ENCODE measurements around the gene USP31.

The USP31 gene

GRCh38 chr16:23089111-23089510, 60.1 kb downstream of the USP31 start:
- ChIA-PET POLR2A (no interaction called here), CTCF (no interaction called here)
- TF ChIP-seq CTCF (IDR thresholded peaks at IDR 0.05; ENCODE audit: control extremely low read depth, extremely low read depth, low read depth, missing control alignments): no peak
- no peak for DNase-seq (ENCODE audit: extremely low spot score)

GRCh38 chr16:23088018-23088417, 61.2 kb downstream of the USP31 start:
- DNase-seq (ENCODE audit: extremely low spot score): no peak
- no peak for TF ChIP-seq CTCF (IDR thresholded peaks at IDR 0.05; ENCODE audit: control extremely low read depth, extremely low read depth, low read depth, missing control alignments)
- ChIA-PET CTCF (no interaction called here), POLR2A (no interaction called here)

GRCh38 chr16:23085949-23086348, 63.3 kb downstream of the USP31 start:
- POLR2A ChIA-PET: no interaction called here
- DNase-seq (ENCODE audit: extremely low spot score): no peak
- TF ChIP-seq CTCF (IDR thresholded peaks at IDR 0.05; ENCODE audit: control extremely low read depth, extremely low read depth, low read depth, missing control alignments): no peak
- CTCF ChIA-PET: interaction anchor here (0.9 to 1.2 kb wide), 2 partner anchors 9 to 18 kb away, joined by 3 read pairs; no protein-coding TSS in a partner anchor

GRCh38 chr16:23082161-23082788, 67.0 kb downstream of the USP31 start:
- ChIA-PET CTCF (no interaction called here), POLR2A (no interaction called here)
- TF ChIP-seq CTCF (IDR thresholded peaks at IDR 0.05; ENCODE audit: control extremely low read depth, extremely low read depth, low read depth, missing control alignments): no peak
- no peak for DNase-seq (ENCODE audit: extremely low spot score)

- ChIA-PET CTCF (no interaction called here), POLR2A (no interaction called here)
- no peak for TF ChIP-seq CTCF (IDR thresholded peaks at IDR 0.05; ENCODE audit: control extremely low read depth, extremely low read depth, low read depth, missing control alignments)
- DNase-seq (ENCODE audit: extremely low spot score): no peak
Measured at GRCh38 chr16:23081675-23082119, 67.6 kb downstream of the USP31 start.

- ChIA-PET POLR2A (no interaction called here), CTCF (interaction anchor here (0.7 to 1.0 kb wide), 2 partner anchors 18 to 49 kb away, joined by 3 to 4 read pairs; no protein-coding TSS in a partner anchor)
- TF ChIP-seq CTCF (IDR thresholded peaks at IDR 0.05; ENCODE audit: control extremely low read depth, extremely low read depth, low read depth, missing control alignments): no peak
- no peak for DNase-seq (ENCODE audit: extremely low spot score)
Measured at GRCh38 chr16:23080747-23081146, 68.5 kb downstream of the USP31 start.
